Mesenteric fat pad (tissue), 1 donor: Measurements from ENCODE around the gene EVI2A. TPM values are rescaled to one million over a fixed set of nuclear protein-coding genes. Genes with fewer than 3 reads are reported as not detected.
"Not testable (repeated sequence)": the region's sequence is repeated elsewhere in the genome, so short reads cannot be mapped to it uniquely, and the experiment has no call there.

Experiments
- DNase-seq: peaks from one replicate; pipeline ENCODE4 v3.0.0-alpha.2; 2020; ENCODE audit warnings: low spot score
- long read RNA-seq: library from polyadenylated mRNA; unstranded; transcript quantifications from one replicate; pipeline ENCODE4 v2.0.0, GENCODE V29; 2020
- total RNA-seq: library from RNA; stranded (reverse); fragmentation: NEBNext Ultra II Directional; extraction: Animal tissue kit (Norgen Biotek cat#: 25700); gene quantifications from one replicate; pipeline ENCODE4 v1.2.1, GENCODE V29; 2021
- donor health status: DM: yes; HTN: yes; CAD: no.

Gene EVI2A
- total RNA-seq: 16.4 TPM
- long read RNA-seq, transcript EVI2A-203 (2 exons, 1,854 nt): major isoform, 18 of 20 reads
- long read RNA-seq, partial matches to known transcripts: 0 of 20 reads
- long read RNA-seq, other reads (novel, unspliced or antisense): 1 of 20 reads

- DNase-seq: no peak
Observed at GRCh38 chr17:31321481-31321880, at the start of gene EVI2A. Gene EVI2A (minus strand): TSS chr17:31321622. CDS start chr17:31319013, 2,609 bp downstream.

- DNase-seq: no peak
Observed at GRCh38 chr17:31369266-31369665, 47.8 kb upstream of the EVI2A start.

- no peak for DNase-seq
Observed at GRCh38 chr17:31366088-31366487, 44.7 kb upstream of the EVI2A start.

GRCh38 chr17:31364012-31364411 is 42.6 kb upstream of the EVI2A start:
- DNase-seq: no peak

- DNase-seq: no peak
Observed at GRCh38 chr17:31357839-31358394, 36.5 kb upstream of the EVI2A start.

- no peak for DNase-seq
Observed at GRCh38 chr17:31357091-31357490, 35.7 kb upstream of the EVI2A start.

- DNase-seq: no peak
Observed at GRCh38 chr17:31355935-31356334, 34.5 kb upstream of the EVI2A start.

- no peak for DNase-seq
Observed at GRCh38 chr17:31349454-31349853, 28.0 kb upstream of the EVI2A start.

GRCh38 chr17:31345191-31345747 is 23.8 kb upstream of the EVI2A start:
- DNase-seq: not testable (repeated sequence)

GRCh38 chr17:31339906-31340661 is 18.7 kb upstream of the EVI2A start:
- DNase-seq: no peak

GRCh38 chr17:31329221-31329620 is 7.8 kb upstream of the EVI2A start:
- DNase-seq: no peak

GRCh38 chr17:31328160-31328535 is 6.7 kb upstream of the EVI2A start:
- DNase-seq: no peak

- DNase-seq: no peak
Observed at GRCh38 chr17:31327534-31328159, 6.2 kb upstream of the EVI2A start.

- DNase-seq: no peak
Observed at GRCh38 chr17:31323551-31323950, 2.1 kb upstream of the EVI2A start.

- DNase-seq: no peak
Observed at GRCh38 chr17:31321966-31322365, 544 bp upstream of the EVI2A start.

- no peak for DNase-seq
Observed at GRCh38 chr17:31320791-31321190, 631 bp downstream of the EVI2A start.

- no peak for DNase-seq
Observed at GRCh38 chr17:31320241-31320640, 1.2 kb downstream of the EVI2A start.

- DNase-seq: no peak
Observed at GRCh38 chr17:31318851-31319661, 2.4 kb downstream of the EVI2A start.

GRCh38 chr17:31318298-31318801 is 3.1 kb downstream of the EVI2A start:
- no peak for DNase-seq

GRCh38 chr17:31314782-31315100 is 6.7 kb downstream of the EVI2A start:
- DNase-seq: no peak
